ENCODE data around the gene ACTBL2.

Gene ACTBL2

DNA sequence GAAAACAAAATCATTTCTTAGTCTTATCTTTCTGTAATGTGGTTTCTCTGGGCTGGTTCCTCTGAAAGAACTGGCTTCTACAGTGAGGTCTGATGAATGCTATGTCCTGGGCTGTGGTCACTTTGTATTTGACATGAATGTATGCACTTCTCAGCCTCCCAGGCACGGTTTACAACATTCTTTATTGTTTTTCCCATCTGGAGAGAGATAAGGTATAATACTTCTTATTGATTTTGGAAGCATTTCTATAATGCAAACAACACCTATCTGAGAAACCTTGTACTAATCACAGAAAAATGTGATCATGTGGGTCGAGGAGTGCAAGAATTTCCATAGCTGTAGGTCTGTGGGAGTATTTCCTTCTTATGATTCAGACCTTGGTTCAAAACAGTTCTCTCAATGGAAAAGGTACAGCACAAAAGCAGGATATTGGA lies 46.9 kb downstream of the ACTBL2 start (continued):
- TF ChIP-seq ZSCAN5A (tag by site-specific recombination; IDR thresholded peaks at IDR 0.05) (no peak), ZNF362 (tag by site-specific recombination; IDR thresholded peaks at IDR 0.05) (no peak), ZNF548 (tag by site-specific recombination; IDR thresholded peaks at IDR 0.05) (no peak), ZBTB44 (tag by site-specific recombination; IDR thresholded peaks at IDR 0.05) (no peak), ZNF664 (tag by site-specific recombination; IDR thresholded peaks at IDR 0.05) (no peak), ZNF843 (tag by site-specific recombination; IDR thresholded peaks at IDR 0.05) (peak; percentile 97), ZNF175 (tag by site-specific recombination; IDR thresholded peaks at IDR 0.05) (no peak), REPIN1 (tag by site-specific recombination; IDR thresholded peaks at IDR 0.05; ENCODE audit: low read depth) (no peak), ZNF266 (tag by site-specific recombination; IDR thresholded peaks at IDR 0.05; ENCODE audit: low read depth) (no peak), ZNF48 (tag by site-specific recombination; IDR thresholded peaks at IDR 0.05) (no peak), SP3 (tag by site-specific recombination; IDR thresholded peaks at IDR 0.05) (peak; percentile 48), ELK4 (IDR thresholded peaks at IDR 0.05; ENCODE audit: borderline replicate concordance, low read depth, low read length) (no peak), ZNF560 (tag by site-specific recombination; IDR thresholded peaks at IDR 0.05; ENCODE audit: borderline replicate concordance) (no peak), MYNN (tag by site-specific recombination; IDR thresholded peaks at IDR 0.05; ENCODE audit: borderline replicate concordance) (no peak), ZFP37 (tag by site-specific recombination; IDR thresholded peaks at IDR 0.05) (peak; percentile 88), ZNF677 (tag by site-specific recombination; IDR thresholded peaks at IDR 0.05) (no peak), PRDM1 (tag by site-specific recombination; IDR thresholded peaks at IDR 0.05) (no peak), ZXDB (tag by site-specific recombination; IDR thresholded peaks at IDR 0.05) (peak; percentile 96)

DNA sequence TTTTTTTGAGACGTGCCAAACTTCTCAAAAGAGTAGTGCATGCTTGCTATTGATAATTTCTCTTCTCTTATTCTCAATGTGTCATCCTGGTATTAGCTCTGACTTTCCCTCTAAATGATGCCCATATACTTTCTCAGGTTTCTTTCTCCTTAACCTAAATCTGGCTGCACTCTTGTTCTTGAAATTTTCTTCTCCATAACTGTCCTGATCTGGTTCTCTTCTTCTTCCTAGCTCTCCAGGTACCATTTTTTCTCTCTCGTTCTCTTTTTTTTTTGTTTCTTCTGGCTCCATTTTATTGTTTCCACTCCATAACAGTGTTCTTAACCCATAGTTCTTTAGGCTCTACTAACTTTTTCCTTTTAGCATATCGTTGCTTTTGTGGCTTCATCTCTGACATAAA lies 47.9 kb downstream of the ACTBL2 start:
- ChIA-PET CTCF (interaction anchor here (0.6 to 1.4 kb wide), 5 partner anchors 63 to 535 kb away, joined by 3 to 9 read pairs (median 5); no protein-coding TSS in a partner anchor), POLR2A (interaction anchor here (1.0 kb wide), 1 partner anchor 48 kb away, joined by 5 read pairs; the partner anchor contains the start of gene ACTBL2)
- Histone ChIP-seq H3K4me3 (ENCODE audit: low read depth, low read length) (no peak overlapping the region), H3K4me1 (ENCODE audit: control insufficient read depth, insufficient read depth, low read length) (peaks cover 21% of the 10 kb centered on the region), H3K9me3 (ENCODE audit: control insufficient read depth, insufficient read depth, low read depth, low read length) (no peaks in the 10 kb centered on the region), H3K36me3 (ENCODE audit: control insufficient read depth in 2 of 2, insufficient read depth in 1 of 2, low read length in 2 of 2) (no peaks in the 10 kb centered on the region), H3K27ac (ENCODE audit: extremely low read depth, low read depth, low read length) (no peak overlapping the region)
- TF ChIP-seq ZNF155 (tag by site-specific recombination; IDR thresholded peaks at IDR 0.05) = no peak
- TF ChIP-seq ZNF529 (tag by site-specific recombination; IDR thresholded peaks at IDR 0.05; ENCODE audit: insufficient replicate concordance) = no peak
- TF ChIP-seq ZNF701 (tag by site-specific recombination; IDR thresholded peaks at IDR 0.05) = no peak
- no peak for TF ChIP-seq ZNF600 (tag by site-specific recombination; IDR thresholded peaks at IDR 0.05)
- TF ChIP-seq KLF16 (tag by site-specific recombination; IDR thresholded peaks at IDR 0.05) = no peak
- TF ChIP-seq ZNF660 (tag by site-specific recombination; IDR thresholded peaks at IDR 0.05) = no peak
- TF ChIP-seq, protein P1, sequence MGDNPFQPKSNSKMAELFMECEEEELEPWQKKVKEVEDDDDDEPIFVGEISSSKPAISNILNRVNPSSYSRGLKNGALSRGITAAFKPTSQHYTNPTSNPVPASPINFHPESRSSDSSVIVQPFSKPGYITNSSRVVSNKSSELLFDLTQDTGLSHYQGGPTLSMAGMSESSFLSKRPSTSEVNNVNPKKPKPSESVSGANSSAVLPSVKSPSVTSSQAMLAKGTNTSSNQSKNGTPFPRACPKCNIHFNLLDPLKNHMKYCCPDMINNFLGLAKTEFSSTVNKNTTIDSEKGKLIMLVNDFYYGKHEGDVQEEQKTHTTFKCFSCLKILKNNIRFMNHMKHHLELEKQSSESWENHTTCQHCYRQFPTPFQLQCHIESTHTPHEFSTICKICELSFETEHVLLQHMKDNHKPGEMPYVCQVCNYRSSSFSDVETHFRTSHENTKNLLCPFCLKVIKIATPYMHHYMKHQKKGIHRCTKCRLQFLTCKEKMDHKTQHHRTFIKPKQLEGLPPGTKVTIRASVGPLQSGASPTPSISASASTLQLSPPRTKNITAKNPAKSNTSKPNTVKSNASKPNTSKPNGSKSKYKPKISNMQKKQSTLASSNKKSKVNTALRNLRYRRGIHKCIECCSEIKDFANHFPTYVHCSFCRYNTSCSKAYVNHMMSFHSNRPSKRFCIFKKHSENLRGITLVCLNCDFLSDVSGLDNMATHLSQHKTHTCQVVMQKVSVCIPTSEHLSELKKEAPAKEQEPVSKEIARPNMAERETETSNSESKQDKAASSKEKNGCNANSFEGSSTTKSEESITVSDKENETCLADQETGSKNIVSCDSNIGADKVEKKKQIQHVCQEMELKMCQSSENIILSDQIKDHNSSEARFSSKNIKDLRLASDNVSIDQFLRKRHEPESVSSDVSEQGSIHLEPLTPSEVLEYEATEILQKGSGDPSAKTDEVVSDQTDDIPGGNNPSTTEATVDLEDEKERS (tag by site-specific recombination; IDR thresholded peaks at IDR 0.05) = no peak
- TF ChIP-seq TCF7L2 (IDR thresholded peaks at IDR 0.05; ENCODE audit: borderline replicate concordance, low read depth, low read length) = no peak
- no peak for TF ChIP-seq ZNF24 (tag by site-specific recombination; IDR thresholded peaks at IDR 0.05)
- no peak for TF ChIP-seq ZNF184 (tag by site-specific recombination; IDR thresholded peaks at IDR 0.05)
- TF ChIP-seq CTCF (tag by site-specific recombination; IDR thresholded peaks at IDR 0.05) = no peak

Data from HEK293 (cell line).